Cardiac muscle cell (in vitro differentiated cells and primary cell): Measurements from ENCODE around the gene TAF11. TPM values are rescaled to one million over a fixed set of nuclear protein-coding genes. Genes with fewer than 3 reads are reported as not detected.

Experiments
- DNase-seq, 2 donors: peaks; one replicate each; pipeline versions ENCODE4 v3.0.0 to v3.0.0-alpha.2; 2010 to 2017; ENCODE audit warnings: low read depth in 1 of 2, low spot score in 1 of 2
- H3K27ac ChIP-seq: fragments of 200-600 bp; sonication (generic); 2 replicates; pipeline ENCODE4 v1.5.1; 2016
- H3K27me3 ChIP-seq: fragments of 200-600 bp; sonication (generic); 2 replicates; pipeline ENCODE4 v1.6.0; 2016; ENCODE audit warnings: control low read depth
- H3K36me3 ChIP-seq: fragments of 200-600 bp; sonication (generic); 2 replicates; pipeline ENCODE4 v1.5.1; 2016; ENCODE audit warnings: control low read depth
- H3K4me1 ChIP-seq: fragments of 200-600 bp; sonication (generic); 2 replicates; pipeline ENCODE4 v1.8.1; 2017; ENCODE audit warnings: low read depth, mild to moderate bottlenecking, mixed run types
- H3K4me3 ChIP-seq: fragments of 200-600 bp; sonication (generic); 2 replicates; pipeline ENCODE4 v1.5.1; 2016; ENCODE audit warnings: mild to moderate bottlenecking
- H3K9me3 ChIP-seq: fragments of 200-600 bp; sonication (generic); 2 replicates; pipeline ENCODE4 v1.5.1; 2017; ENCODE audit warnings: low read depth, mild to moderate bottlenecking, control low read depth
- CTCF ChIP-seq: IDR thresholded peaks from 2 replicates; pipeline ENCODE4 v1.5.1; 2012; ENCODE audit warnings: low read depth, mild to moderate bottlenecking, low read length
- polyA plus RNA-seq: library from polyadenylated mRNA; unstranded; fragments of >200 nt; fragmentation: Nextera tagmentation; extraction: Ambion mirVana; gene quantifications from 2 replicates; pipeline ENCODE4 v1.2.1, GENCODE V29; 2016
- total RNA-seq: library from RNA; depleted of rRNA; stranded (reverse); fragments of >200 nt; gene quantifications from 2 replicates; pipeline ENCODE4 v1.2.3, GENCODE V29; 2016

The TAF11 gene
- total and polyA plus RNA-seq, 2 experiments from 2014 or later, result 25.8 to 39.9 TPM

GRCh38 chr6:34919651-34920050 lies 31.8 kb upstream of the TAF11 start:
- Histone ChIP-seq H3K4me3 (no peak overlapping the region), H3K27me3 (no peaks in the 10 kb centered on the region), H3K4me1 (no peaks in the 10 kb centered on the region), H3K9me3 (no peaks in the 10 kb centered on the region), H3K36me3 (no peaks in the 10 kb centered on the region), H3K27ac (no peak overlapping the region)
- no peak for TF ChIP-seq CTCF
- peak in 1 of 2 donors; percentile 59 for DNase-seq

GRCh38 chr6:34917626-34918285 lies 29.9 kb upstream of the TAF11 start:
- Histone ChIP-seq H3K4me3 (no peak overlapping the region), H3K27me3 (no peaks in the 10 kb centered on the region), H3K27ac (no peak overlapping the region), H3K36me3 (no peaks in the 10 kb centered on the region), H3K4me1 (no peaks in the 10 kb centered on the region), H3K9me3 (no peaks in the 10 kb centered on the region)
- no peak for TF ChIP-seq CTCF
- DNase-seq, result peak in 1 of 2 donors; percentile 13

GRCh38 chr6:34916348-34916967 lies 28.6 kb upstream of the TAF11 start:
- H3K4me1 ChIP-seq, result no peaks in the 10 kb centered on the region
- no peak for TF ChIP-seq CTCF
- no peaks in the 10 kb centered on the region for H3K9me3 ChIP-seq
- H3K36me3 ChIP-seq, result no peaks in the 10 kb centered on the region
- no peaks in the 10 kb centered on the region for H3K27me3 ChIP-seq
- H3K27ac ChIP-seq, result no peak overlapping the region
- DNase-seq, result no peak
- H3K4me3 ChIP-seq, result no peak overlapping the region

GRCh38 chr6:34914358-34914757 lies 26.5 kb upstream of the TAF11 start:
- Histone ChIP-seq H3K36me3 (no peaks in the 10 kb centered on the region), H3K4me3 (no peak overlapping the region), H3K9me3 (no peaks in the 10 kb centered on the region), H3K27ac (no peak overlapping the region), H3K27me3 (no peaks in the 10 kb centered on the region), H3K4me1 (no peaks in the 10 kb centered on the region)
- DNase-seq, result no peak
- no peak for TF ChIP-seq CTCF

GRCh38 chr6:34912715-34913464 lies 25.0 kb upstream of the TAF11 start:
- Histone ChIP-seq H3K36me3 (no peaks in the 10 kb centered on the region), H3K27ac (no peak overlapping the region), H3K27me3 (no peaks in the 10 kb centered on the region), H3K4me3 (no peak overlapping the region), H3K4me1 (no peaks in the 10 kb centered on the region), H3K9me3 (no peaks in the 10 kb centered on the region)
- no peak for TF ChIP-seq CTCF
- DNase-seq, result peak in 1 of 2 donors; percentile 62
